GM12865 (cell line): ENCODE measurements around the gene LIX1.

Source experiments
- DNase-seq: peaks from one replicate; pipeline ENCODE4 v3.0.0; 2010; ENCODE audit warnings: low read depth
- H3K4me3 ChIP-seq: 2 replicates; pipeline ENCODE4 v1.5.1; 2011; ENCODE audit warnings: mild to moderate bottlenecking, low read depth, low read length, control low read depth
- CTCF ChIP-seq: IDR thresholded peaks from 2 replicates; pipeline ENCODE4 v1.5.1; 2011; ENCODE audit warnings: low read length, control low read depth, low read depth, inconsistent platforms; ENCODE audit not compliant: insufficient read depth; ENCODE audit errors: missing control alignments

The LIX1 gene

GRCh38 chr5:97131139-97131710 lies 11.2 kb downstream of the LIX1 start:
- no peak overlapping the region for H3K4me3 ChIP-seq
- DNase-seq: no peak
- TF ChIP-seq CTCF: no peak

- TF ChIP-seq CTCF: no peak
- DNase-seq: no peak
Observed at GRCh38 chr5:97127727-97128126, 14.7 kb downstream of the LIX1 start.

GRCh38 chr5:97125125-97125683 lies 17.2 kb downstream of the LIX1 start:
- TF ChIP-seq CTCF: no peak
- no peak overlapping the region for H3K4me3 ChIP-seq
- DNase-seq: no peak

More at GRCh38 chr5:97127727-97128126, 14.7 kb downstream of the LIX1 start:
- H3K4me3 ChIP-seq: no peak overlapping the region

- TF ChIP-seq CTCF: no peak
- no peak for DNase-seq
- no peak overlapping the region for H3K4me3 ChIP-seq
Observed at GRCh38 chr5:97124335-97124734, 18.1 kb downstream of the LIX1 start.

- H3K4me3 ChIP-seq: no peak overlapping the region
- TF ChIP-seq CTCF: no peak
- DNase-seq: no peak
Observed at GRCh38 chr5:97121848-97122247, 20.6 kb downstream of the LIX1 start.

GRCh38 chr5:97120195-97120594 lies 22.2 kb downstream of the LIX1 start:
- no peak for TF ChIP-seq CTCF
- H3K4me3 ChIP-seq: no peak overlapping the region
- no peak for DNase-seq

GRCh38 chr5:97119007-97119390 lies 23.4 kb downstream of the LIX1 start:
- DNase-seq: no peak
- no peak for TF ChIP-seq CTCF
- H3K4me3 ChIP-seq: no peak overlapping the region
